HG03442 (cell line): ENCODE measurements around the gene SEMA6C.

Experiments used
- ATAC-seq: cut with Tn5 transposase; IDR thresholded peaks from one replicate; pipeline ENCODE4 v1.9.1; 2021; ENCODE audit warnings: mild to moderate bottlenecking, moderate library complexity; ENCODE audit not compliant: unreplicated experiment

SEMA6C gene

GRCh38 chr1:151158751-151159251 is 12.4 kb upstream of the SEMA6C start:
- no peak for ATAC-seq

- ATAC-seq = no peak
Measured at GRCh38 chr1:151158326-151158725, 11.9 kb upstream of the SEMA6C start.

- no peak for ATAC-seq
Measured at GRCh38 chr1:151157067-151157531, 10.7 kb upstream of the SEMA6C start.

GRCh38 chr1:151156515-151156819 is 10.0 kb upstream of the SEMA6C start, which contains the start of gene TNFAIP8L2:
Gene TNFAIP8L2 (plus strand): TSS chr1:151156649. CDS start chr1:151158698, 2,049 bp downstream.
- ATAC-seq = no peak

GRCh38 chr1:151147665-151148064 is 1.2 kb upstream of the SEMA6C start:
- no peak for ATAC-seq

GRCh38 chr1:151147132-151147503 is 687 bp upstream of the SEMA6C start:
- no peak for ATAC-seq

- ATAC-seq = no peak
Measured at GRCh38 chr1:151146072-151146411, 389 bp downstream of the SEMA6C start.

- no peak for ATAC-seq
Measured at GRCh38 chr1:151145304-151146071, 943 bp downstream of the SEMA6C start.

- ATAC-seq = no peak
Measured at GRCh38 chr1:151144474-151145303, 1.7 kb downstream of the SEMA6C start.

- ATAC-seq = no peak
Measured at GRCh38 chr1:151143986-151144385, 2.4 kb downstream of the SEMA6C start.

GRCh38 chr1:151143057-151143435 is 3.4 kb downstream of the SEMA6C start:
- ATAC-seq = no peak

GRCh38 chr1:151142411-151143056 is 3.9 kb downstream of the SEMA6C start:
- no peak for ATAC-seq

- ATAC-seq = no peak
Measured at GRCh38 chr1:151137789-151138188, 8.6 kb downstream of the SEMA6C start.

GRCh38 chr1:151135433-151136385 is 10.7 kb downstream of the SEMA6C start:
- no peak for ATAC-seq

- ATAC-seq = no peak
Measured at GRCh38 chr1:151134991-151135390, 11.4 kb downstream of the SEMA6C start.

GRCh38 chr1:151134396-151134795 is 12.0 kb downstream of the SEMA6C start:
- ATAC-seq = no peak

- ATAC-seq = no peak
Measured at GRCh38 chr1:151133018-151133806, 13.2 kb downstream of the SEMA6C start.

GRCh38 chr1:151132335-151133017 is 14.0 kb downstream of the SEMA6C start:
- ATAC-seq = no peak

GRCh38 chr1:151131701-151132334 is 14.6 kb downstream of the SEMA6C start:
- no peak for ATAC-seq
